Epidermal melanocyte (primary cell): Measurements from ENCODE around the gene LRIT2.

Experiments used
- DNase-seq: peaks from one replicate; pipeline ENCODE4 v3.0.0; 2011; ENCODE audit warnings: low spot score; ENCODE audit not compliant: insufficient read length

LRIT2 gene

GRCh38 chr10:84225427-84226173, at the start of gene LRIT2:
Gene LRIT2 (minus strand): TSS chr10:84225544. CDS start chr10:84225520, 24 bp downstream.
- no peak for DNase-seq

- DNase-seq, result no peak
These were observed 45.4 kb upstream of the LRIT2 start for GRCh38 chr10:84270708-84271107.

- no peak for DNase-seq
These were observed 44.4 kb upstream of the LRIT2 start for GRCh38 chr10:84269773-84270172.

- no peak for DNase-seq
These were observed 43.8 kb upstream of the LRIT2 start for GRCh38 chr10:84269162-84269561.

- DNase-seq, result no peak
These were observed 42.3 kb upstream of the LRIT2 start for GRCh38 chr10:84267503-84268126.

- DNase-seq, result no peak
These were observed 40.1 kb upstream of the LRIT2 start for GRCh38 chr10:84265418-84265817.

GRCh38 chr10:84264611-84265141, 39.3 kb upstream of the LRIT2 start:
- DNase-seq, result peak; percentile 41

GRCh38 chr10:84263716-84264115, 38.4 kb upstream of the LRIT2 start:
- DNase-seq, result no peak

- no peak for DNase-seq
These were observed 37.0 kb upstream of the LRIT2 start for GRCh38 chr10:84262190-84262956.

GRCh38 chr10:84261236-84261915, 36.0 kb upstream of the LRIT2 start:
- DNase-seq, result no peak

GRCh38 chr10:84258034-84258695, 32.8 kb upstream of the LRIT2 start:
- DNase-seq, result no peak

- DNase-seq, result no peak
These were observed 32.1 kb upstream of the LRIT2 start for GRCh38 chr10:84257343-84258020.

- DNase-seq, result no peak
These were observed 31.4 kb upstream of the LRIT2 start for GRCh38 chr10:84256510-84257342.

GRCh38 chr10:84254552-84255478, 29.5 kb upstream of the LRIT2 start:
- no peak for DNase-seq

GRCh38 chr10:84248794-84249193, 23.4 kb upstream of the LRIT2 start:
- DNase-seq, result no peak

- no peak for DNase-seq
These were observed 22.2 kb upstream of the LRIT2 start for GRCh38 chr10:84247496-84247895.

GRCh38 chr10:84244651-84245270, 19.4 kb upstream of the LRIT2 start, which contains the start of gene RGR:
Gene RGR (plus strand): TSS chr10:84245053. CDS start chr10:84245091, 38 bp downstream.
- peak; percentile 82 for DNase-seq

- DNase-seq, result no peak
These were observed 18.4 kb upstream of the LRIT2 start for GRCh38 chr10:84243759-84244158.
